DMS114 treated with DMSO at 0.1 percent for 48 hours (cell line): ENCODE data around the gene TMEM63B.
"Not testable (repeated sequence)": the region's sequence is repeated elsewhere in the genome, so short reads cannot be mapped to it uniquely, and the experiment has no call there.

ENCODE experiments used
- DNase-seq: peaks from one replicate; lab custom pipeline; 2025; ENCODE audit not compliant: unreplicated experiment; lab: John Stamatoyannopoulos, UW

The TMEM63B gene

GRCh38 chr6:44169154-44169553 is 41.8 kb downstream of the TMEM63B start:
- no peak for DNase-seq

GRCh38 chr6:44169886-44170570 is 42.7 kb downstream of the TMEM63B start:
- DNase-seq: no peak

DNA sequence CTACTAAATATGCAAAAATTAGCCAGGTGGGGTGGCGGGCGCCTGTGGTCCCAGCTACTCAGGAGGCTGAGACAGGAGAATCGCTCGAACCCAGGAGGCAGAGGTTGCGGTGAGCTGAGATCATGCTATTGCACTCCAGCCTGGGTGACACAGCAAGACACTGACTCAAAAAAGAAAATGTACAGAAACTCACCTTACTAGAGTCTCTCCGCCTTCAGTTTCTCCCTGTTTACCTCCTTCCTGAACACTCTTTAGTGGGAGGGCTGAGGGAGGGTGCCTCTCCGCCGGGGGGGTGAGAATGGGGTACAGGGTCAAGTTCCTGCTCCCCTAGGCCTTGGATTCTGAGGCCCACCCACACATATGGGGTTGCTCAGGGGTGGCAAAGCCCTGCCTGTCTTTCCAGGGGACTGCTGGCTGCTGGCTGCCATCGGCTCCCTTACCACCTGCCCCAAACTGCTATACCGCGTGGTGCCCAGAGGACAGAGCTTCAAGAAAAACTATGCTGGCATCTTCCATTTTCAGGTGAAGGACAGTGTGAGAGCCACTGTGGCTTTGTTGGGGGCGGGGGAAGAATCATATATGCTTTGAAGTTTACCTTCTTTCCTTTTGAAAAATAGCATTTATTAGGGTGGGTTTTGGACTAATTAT is 44.7 kb downstream of the TMEM63B start:
- no peak for DNase-seq

- DNase-seq: peak; percentile 77
Observed at GRCh38 chr6:44172731-44173500, 45.6 kb downstream of the TMEM63B start.

DNA sequence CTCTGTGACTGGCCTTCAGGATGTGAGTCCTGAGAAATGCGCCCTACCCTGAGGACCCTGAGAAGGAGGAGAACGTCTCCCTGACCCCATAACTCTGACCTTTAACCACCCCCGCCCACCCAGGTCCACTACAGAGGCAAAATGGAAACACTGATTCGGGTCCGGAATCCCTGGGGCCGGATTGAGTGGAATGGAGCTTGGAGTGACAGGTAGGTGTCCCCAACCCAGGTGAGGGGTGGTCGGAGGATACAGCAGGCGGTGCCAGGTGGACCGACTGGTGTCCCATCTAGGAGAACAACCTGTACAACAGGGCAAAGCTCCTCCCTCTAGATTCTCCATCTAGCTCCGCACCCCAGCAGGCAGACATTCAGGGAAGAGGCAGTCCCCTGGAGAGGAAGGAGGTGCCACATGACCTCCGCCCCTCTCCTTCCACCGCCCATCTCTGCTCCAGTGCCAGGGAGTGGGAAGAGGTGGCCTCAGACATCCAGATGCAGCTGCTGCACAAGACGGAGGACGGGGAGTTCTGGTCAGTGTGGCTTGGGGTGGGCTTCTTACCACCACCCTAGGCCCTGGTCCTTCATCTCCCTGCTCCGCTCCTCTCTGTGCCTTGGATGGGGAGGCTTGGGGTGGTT is 48.9 kb downstream of the TMEM63B start:
- no peak for DNase-seq

DNA sequence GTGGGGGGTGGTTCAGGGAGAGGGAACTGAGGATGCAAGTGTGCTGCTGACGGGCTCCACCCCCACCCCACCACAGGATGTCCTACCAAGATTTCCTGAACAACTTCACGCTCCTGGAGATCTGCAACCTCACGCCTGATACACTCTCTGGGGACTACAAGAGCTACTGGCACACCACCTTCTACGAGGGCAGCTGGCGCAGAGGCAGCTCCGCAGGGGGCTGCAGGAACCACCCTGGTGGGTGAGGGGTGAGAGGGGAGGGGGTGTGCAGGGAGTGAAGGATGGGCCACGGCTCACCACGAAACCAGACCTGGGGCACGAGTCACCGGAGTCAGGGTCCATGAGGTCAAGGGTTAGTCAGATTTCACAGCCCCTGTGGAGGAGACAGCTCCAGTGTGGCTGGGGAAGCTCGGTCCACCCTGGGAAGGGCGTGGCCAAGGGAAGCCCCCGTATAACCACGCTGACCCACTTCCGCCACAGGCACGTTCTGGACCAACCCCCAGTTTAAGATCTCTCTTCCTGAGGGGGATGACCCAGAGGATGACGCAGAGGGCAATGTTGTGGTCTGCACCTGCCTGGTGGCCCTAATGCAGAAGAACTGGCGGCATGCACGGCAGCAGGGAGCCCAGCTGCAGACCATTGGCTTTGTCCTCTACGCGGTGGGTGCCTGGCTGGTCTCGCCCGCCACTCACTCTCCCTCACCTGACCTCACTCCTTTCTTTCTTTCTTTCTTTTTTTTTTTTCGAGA is 49.6 kb downstream of the TMEM63B start:
- no peak for DNase-seq

GRCh38 chr6:44177691-44178423 is 50.5 kb downstream of the TMEM63B start:
- no peak for DNase-seq

GRCh38 chr6:44178424-44179071 is 51.2 kb downstream of the TMEM63B start:
- DNase-seq: no peak

DNA sequence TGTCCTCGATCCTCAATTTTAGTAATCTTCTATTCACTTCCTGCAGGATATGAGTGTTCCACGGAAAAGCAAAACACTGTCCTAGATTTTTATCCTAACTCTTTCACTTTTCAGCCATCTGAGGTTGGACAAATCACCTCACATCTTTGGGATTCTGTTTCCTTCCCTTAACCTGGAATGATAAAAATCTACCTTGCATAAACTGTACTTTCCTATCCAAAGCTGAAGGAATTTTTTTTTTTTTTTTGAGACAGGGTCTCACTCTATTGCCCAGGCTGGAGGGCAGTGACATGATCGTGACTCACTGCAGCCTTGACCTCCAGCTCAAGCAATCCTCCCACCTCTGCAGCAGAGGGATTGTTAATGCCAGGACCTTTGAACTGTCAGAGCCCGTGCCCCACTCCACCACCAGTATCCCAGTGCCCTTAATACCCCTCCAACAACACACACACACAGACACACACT is 51.8 kb downstream of the TMEM63B start:
- no peak for DNase-seq

DNA sequence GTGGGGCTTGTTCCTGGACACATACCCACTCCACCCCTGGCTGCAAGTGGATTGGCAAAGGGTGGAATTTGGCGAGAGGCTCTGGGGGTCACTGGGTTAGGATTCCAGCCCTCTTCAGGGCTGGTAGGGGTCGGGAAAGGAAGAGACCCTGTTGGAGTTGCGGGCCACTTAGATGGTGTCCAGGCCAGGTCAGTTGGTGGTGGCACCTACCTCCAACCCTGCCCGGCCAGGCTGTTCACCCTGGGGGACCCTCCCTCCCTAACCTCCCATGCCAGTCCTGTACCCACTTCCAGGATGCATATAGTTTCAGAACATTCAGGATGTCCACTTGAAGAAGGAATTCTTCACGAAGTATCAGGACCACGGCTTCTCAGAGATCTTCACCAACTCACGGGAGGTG is 52.3 kb downstream of the TMEM63B start:
- no peak for DNase-seq

DNA sequence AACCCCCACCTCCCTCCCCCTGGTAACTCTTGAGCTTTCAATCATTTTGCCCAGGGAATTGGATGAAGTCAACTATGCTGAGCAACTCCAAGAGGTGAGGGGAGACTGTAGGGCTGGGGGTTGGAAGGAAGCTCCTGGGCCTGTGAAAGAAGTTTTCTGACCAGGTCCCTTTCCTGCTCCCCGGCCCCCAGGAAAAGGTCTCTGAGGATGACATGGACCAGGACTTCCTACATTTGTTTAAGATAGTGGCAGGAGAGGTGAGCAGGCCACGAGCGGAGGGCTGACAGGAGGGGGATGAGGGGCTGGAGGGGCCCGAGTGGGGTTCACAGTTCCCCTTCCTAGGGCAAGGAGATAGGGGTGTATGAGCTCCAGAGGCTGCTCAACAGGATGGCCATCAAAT is 53.1 kb downstream of the TMEM63B start:
- no peak for DNase-seq

- no peak for DNase-seq
Observed at GRCh38 chr6:44180886-44181285, 53.5 kb downstream of the TMEM63B start.

DNA sequence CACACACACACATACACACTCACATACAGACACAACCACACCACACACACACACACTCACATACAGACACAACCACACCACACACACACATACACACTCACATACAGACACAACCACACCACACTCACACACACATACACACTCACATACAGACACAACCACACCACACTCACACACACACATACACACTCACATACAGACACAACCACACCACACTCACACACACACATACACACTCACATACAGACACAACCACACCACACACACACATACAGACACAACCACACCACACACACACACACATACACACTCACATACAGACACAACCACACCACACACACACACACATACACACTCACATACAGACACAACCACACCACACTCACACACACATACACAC is 54.4 kb downstream of the TMEM63B start:
- not testable (repeated sequence) for DNase-seq

- no peak for DNase-seq
Observed at GRCh38 chr6:44182911-44183390, 55.6 kb downstream of the TMEM63B start.

GRCh38 chr6:44183783-44184182 is 56.4 kb downstream of the TMEM63B start:
- DNase-seq: no peak

- DNase-seq: not testable (repeated sequence)
Observed at GRCh38 chr6:44185356-44185755, 58.0 kb downstream of the TMEM63B start.

DNA sequence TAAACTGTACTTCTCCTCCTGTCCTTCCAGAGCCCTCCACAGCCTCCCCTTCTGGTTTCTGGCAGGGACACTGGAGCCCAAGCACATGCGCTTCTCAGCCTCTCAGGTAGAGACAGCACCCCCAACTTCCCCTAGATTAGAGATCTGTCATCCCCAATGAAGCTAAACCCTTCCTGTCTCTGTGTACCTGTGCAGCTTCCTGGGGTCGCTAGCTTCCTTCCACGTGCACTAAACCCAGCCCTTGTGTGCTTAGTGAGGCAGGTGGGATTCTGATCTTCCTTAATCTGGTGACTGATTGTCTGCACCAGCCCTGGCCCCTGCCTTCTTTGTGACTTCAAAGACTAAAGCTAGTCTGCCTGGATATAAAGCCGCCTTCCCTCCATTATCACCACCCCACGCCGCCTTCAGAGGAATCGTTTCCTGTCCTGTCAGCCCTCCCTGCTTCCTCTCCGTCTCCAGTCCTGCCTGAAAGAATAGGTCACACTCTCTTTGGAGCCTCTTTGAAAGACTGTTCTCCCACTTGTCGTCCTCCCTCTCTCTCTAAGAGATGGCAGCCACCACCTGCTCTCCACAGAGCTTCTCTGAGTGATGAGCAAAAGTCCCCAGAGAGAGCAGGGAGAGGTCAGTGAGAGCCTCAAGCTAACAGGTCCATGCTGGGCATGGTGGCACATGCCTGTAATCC is 58.7 kb downstream of the TMEM63B start:
- DNase-seq: no peak

GRCh38 chr6:44186635-44187025 is 59.3 kb downstream of the TMEM63B start:
- no peak for DNase-seq

- no peak for DNase-seq
Observed at GRCh38 chr6:44188819-44189218, 61.5 kb downstream of the TMEM63B start.
